AG08395 (cell line): ENCODE results near the gene WDR89.
"Not testable (repeated sequence)": the region's sequence is repeated elsewhere in the genome, so short reads cannot be mapped to it uniquely, and the experiment has no call there.

Source experiments
- DNase-seq: peaks from one replicate; pipeline ENCODE4 v3.0.0; 2012; ENCODE audit warnings: mixed read lengths, low spot score

Gene WDR89

DNA sequence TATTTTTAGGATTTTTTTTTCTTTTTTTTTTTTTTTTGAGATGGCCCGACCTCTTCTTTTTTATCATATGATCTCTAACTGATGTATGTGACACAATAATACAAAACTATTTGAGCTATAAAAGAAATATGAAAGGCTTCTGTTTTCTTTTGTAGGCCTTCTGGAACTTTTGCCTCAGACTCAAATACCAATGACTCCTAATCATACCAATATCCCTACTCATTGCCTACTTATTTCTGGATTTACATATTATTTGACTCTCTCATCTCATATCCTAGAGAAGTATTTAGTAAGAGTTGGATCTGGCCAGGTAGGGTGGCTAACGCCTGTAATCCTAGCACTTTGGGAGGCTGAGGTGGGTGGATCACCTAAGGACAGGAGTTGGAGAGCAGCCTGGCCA lies 12.7 kb upstream of the WDR89 start:
- DNase-seq = peak; percentile 45

DNA sequence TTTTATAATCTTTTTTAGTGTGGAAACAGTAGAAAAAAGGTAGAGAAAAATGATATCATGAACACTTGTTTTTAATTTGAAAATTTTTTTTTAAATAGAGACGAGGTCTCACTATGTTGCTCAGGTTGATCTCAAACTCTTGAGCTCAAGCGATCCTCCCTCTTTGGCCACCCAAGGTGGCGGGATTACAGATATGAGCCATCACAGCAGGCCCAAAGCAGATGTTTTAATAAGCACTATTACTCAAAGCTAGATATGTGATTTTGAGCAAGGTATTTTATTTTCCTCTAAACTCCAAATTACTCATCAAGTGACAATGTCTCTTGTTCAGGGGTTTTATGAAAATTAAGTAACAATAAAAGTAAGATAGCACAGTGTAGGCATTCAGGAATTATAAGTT lies 10.7 kb upstream of the WDR89 start:
- no peak for DNase-seq

DNA sequence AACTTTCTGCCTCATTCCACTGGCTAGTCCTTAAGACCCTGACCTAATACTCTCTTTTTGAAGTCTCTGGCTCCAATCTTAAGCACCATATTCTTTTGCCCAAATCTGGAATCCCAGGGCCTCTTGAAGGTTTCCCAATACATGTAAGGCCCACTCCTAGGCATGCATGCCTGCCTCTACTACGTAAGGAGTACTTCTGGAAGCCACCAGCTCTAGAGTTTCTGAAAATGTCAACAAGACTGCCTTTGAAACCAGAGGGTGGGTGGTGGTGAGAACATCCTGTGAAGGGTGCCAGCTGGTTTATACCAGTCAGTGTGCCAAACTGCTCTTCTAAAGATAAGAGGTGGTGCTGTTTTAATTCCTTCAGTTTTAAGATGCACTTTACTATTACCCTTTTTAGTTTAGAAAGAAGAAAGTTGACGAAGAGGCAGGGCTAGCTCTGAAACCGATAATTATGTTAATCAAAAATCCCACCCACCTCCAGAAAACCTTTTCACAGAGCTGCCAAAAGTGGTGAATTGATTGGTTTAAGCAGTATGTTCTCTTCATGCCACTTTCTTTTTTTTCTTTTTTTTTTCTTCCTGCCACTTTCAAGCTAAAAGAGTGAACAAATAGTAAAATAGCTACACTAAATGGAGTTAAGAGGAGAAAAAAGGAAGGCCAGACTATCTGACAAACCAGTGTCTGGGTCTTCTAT lies 8.7 kb upstream of the WDR89 start:
- DNase-seq = no peak

DNA sequence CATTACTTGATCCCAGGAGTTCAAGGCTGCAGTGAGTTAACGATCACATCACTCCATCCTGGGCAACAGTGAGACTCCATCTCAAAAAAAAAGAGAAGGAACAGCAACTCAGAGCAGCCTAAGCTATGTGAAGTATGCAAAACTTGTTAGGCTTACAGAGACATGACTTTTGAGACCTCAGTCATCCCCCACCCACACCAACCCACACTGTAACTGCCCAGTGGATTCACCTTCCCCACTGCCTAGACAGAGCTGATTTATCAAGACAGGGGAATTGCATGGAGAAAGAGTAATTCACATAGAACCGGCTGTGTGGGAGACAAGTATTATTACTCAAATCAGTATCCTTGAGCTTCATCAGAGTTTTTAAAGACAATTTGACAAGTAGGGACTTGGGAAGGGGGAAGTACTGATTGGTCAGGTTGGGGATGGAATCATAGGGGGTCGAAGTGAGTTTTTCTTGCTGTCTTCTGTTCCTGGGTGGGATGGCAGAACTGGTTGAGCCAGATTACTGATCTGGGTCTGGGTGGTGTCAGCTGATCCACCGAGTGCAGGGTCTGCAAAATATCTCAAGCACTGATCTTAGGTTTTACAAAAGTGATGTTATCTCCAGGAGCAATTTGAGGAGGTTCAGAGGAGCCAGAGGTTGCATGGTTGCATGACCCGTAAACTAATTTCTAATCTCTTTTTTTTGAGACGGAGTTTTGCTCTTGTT lies 6.2 kb upstream of the WDR89 start:
- no peak for DNase-seq

DNA sequence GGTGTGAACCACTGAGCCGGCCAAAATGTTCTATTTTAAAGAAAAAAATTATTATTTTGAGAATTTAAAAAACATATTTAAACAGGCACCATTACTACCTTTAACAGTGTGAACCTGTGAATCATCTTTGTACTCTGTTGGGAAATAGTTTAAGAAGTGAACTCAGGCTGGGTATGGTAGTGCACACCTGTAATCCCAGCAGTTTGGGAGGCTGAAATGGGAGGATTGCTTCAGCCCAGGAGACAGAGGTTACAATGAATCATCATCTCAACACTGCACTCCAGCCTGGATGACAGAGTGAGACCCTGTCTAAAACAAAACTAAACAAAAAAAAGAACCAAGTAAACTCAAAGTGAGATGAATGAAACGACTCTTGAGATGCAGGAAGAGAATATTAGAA lies 3.1 kb upstream of the WDR89 start:
- DNase-seq = no peak

DNA sequence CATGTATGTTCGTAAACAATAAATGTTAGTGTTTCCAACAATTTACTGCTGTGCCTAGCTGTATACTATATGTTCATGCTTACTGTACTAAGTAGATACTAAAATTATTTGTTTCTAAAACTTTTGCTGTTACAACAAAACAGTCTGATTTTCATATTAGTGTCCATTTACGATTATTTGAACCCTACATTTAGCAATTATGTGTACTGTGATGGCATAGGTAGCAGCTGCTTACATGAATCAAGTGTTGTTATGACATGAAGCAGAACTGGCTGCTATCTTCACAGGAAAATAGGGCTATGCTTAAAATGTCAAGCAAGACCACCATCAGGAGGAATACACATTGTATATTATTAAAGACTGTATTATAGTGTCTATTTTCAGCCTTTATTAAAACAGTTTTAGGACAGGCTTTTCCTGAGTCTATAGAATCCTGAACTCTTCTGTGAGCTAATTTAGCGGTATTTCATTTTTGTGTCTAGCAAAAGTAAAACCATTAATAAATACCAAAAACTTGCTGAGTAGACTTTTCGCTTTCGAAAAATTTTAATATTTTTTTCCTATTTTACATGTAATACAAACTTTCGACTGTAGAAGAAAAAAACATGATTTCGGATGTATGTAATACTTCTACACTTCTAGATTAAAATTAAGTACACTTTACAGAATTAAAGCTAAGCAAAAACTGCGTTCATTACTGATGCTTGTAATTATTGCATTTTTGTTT lies 1.1 kb upstream of the WDR89 start:
- no peak for DNase-seq

DNA sequence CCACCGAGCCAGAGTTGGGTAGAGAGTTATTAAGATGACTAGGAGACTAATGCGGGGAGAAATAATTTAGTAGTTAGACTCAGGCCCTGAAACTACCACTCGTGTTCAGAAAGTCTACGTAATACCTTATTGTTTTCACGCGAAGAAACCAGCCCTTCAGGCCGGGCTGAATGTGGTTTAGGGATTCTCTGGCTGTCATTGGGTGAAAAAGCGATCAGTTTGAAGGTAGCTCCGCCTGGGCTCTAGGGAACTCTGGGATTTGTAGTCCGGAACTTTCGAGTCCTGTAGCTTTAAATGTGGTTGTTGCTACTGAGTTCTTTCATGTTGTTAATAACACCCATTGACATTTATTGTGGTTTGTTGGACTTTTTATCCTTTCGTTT lies 549 bp upstream of the WDR89 start:
- DNase-seq = peak; percentile 95

DNA sequence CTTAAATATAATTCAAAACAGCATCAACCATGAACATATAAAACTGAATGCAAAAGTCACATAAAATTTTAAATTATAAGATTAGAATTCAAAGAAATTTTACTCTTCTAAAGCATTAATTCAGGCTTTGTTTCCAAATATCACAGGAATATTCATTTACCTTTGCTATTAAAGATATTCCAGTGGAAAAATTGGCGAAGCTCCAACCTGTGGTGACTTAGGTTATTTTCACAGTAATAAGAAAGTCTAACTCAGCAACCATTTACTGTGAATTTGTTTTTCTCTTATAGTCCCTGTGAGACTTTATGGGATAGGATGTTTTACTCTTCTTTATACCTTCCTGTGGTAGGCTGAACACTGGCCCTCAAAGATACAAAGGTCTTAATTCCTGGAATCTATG lies 3.2 kb downstream of the WDR89 start:
- no peak for DNase-seq

DNA sequence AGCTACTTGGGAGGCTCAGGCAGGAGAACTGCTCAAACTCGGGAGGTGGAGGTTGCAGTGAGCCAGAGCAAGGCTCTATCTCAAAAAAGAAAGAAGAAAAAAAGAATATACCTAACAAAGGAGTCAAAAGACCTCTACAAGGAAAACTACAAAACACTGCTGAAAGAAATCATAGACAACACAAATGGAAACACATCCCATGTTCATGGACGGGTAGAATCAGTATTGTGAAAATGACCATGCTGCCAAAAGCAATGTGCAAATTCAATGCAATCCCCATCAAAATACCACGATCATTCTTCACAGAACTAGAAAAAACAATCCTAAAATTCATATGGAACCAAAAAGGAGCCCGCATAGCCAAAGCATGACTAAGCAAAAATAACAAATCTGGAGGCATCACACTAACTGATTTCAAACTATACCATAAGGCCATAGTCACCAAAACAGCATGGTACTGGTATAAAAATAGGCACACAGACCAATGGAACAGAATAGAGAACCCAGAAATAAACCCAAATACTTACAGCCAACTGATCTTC lies 5.5 kb downstream of the WDR89 start:
- not testable (repeated sequence) for DNase-seq

DNA sequence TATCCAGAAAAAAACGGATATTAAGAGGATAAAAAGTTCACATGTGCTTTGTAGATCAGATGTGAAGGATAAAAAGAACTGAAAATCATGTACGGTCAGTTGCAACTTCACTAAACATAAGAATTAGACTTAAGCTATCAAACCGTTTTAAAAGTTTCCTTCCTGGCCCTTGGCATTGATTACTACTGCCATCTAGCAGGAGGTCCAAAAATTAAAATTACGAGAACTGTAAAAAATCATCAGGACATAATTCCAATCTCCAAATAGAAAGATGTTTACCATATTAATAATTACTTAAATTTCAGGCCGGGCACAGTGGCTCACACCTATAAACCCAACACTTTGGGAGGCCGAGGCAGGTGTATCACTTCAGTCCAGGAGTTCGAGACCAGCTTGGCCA lies 7.9 kb downstream of the WDR89 start:
- DNase-seq = no peak

DNA sequence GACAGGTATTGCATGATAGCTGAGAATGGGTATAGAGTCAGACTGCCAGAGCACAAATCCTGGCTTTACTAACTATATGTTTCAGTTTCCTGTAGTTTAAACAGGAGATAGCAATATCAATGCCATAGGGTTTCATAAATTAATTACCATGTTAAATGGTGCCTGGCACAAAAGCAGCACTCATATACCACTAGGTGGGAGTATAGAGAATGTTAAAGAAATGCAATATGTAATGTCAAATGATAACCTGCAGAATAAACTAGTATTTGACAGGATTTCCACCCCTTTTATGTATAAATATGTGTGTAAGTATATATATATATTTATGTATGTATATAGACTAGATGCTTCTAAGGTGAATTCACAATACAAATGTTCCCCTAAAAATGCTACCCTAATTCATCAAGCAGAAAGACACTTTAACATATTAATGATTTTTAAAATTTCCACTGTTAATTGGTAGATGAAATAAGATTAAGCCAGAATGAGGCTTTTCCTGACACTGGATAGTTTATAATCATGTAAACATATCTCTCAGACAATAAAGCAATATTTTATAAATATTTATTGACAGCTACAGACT lies 8.6 kb downstream of the WDR89 start:
- peak; percentile 47 for DNase-seq

DNA sequence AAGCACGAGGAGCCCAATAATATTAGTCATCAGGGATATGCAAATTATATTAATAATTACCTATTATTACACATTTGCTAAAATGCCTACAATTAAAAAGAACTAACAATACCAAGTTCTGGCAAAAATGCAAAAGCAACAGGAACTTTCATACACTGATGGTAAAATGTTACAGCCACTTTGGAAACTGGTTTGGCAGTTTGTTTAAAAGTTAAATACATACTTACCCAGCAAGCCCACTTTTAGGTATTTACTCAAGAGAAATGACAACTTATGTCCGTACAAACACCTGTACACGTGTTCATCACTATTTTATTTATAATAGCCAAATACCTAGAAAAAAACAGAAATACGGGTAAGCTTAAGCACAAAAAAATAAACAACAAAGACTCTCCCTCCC lies 17.0 kb downstream of the WDR89 start:
- no peak for DNase-seq

DNA sequence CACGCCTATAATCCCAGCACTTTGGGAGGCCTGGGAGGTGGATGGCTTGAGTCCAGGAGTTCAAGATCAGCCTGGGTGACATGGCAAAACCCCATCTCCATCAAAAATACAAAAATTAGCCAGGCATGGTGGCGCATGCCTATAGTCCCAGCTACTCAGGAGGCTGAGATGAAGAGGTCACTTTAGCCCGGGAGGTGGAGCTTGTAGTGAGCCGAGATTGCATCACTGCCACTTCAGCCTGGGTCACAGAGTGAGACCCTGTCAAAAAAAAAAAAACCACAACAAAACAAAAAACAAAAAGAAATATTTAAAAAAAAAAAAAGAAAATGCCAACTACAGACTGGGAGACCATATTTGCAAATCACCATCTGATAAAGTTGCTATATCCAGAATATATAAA lies 17.5 kb downstream of the WDR89 start:
- no peak for DNase-seq

DNA sequence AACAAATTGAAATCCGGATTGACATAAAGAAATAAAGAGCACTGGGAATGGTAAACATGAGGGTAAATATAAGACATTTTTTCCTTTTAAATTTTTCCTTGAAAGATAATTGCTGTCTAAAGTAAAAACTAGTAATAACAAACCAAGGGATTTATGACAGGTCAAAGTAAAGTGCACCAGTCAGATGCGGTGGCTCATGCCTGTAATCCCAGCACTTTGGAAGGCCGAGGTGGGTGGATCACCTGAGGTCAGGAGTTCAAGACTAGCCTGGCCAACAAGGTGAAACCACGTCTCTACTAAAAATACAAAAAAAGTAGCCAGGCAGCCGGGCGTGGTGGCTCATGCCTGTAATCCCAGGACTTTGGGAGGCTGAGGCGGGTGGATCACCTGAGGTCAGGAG lies 19.7 kb downstream of the WDR89 start:
- DNase-seq = not testable (repeated sequence)

DNA sequence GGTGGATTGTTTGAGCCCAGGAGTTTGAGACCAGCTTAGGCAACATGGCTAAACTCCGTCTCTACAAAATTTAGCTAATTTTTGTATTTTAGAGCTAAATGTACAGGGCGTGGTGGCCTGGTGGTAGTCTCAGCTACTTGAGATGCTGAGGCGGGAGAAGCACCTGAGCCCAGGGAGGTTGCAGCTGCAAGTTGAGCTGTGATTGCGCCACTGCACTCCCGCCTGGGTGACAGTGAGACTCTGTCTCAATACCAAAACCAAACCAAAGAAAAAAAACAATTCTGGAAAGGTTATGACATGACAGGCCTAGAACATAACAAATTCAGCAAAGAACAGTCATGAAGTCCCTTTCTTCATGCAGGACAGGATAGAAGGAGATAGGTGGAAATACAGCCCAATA lies 25.7 kb downstream of the WDR89 start:
- DNase-seq = no peak

DNA sequence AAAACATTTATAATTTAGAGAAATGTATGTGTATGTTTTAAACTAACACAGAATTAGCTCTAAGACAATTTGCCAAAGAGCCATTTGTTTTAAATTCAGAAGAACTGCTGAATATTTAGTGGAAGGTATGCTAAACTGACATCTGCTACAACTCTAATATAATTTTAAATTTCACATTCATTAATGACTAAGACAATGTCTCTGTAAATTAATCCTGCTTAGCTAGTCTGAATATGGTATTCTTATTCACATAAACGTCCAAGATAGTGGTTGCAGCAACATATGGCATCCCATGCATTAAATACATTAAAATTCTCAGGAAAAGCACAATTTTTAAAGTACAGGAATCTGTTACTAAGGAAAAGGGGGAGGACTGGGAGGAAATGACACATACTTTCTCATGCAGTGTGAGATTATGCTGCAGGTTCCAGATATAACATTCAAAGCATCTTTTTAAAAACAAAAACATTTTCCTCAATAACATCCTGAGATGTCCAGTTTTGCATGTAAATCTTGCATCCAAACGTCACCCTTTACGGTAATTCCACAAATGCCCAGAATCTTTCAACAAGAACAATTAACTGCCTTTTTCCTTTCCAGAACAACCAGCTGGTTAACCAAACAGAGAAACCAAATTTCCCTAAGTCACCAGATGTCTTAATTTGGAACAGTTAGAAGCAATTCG lies 26.9 kb downstream of the WDR89 start:
- DNase-seq = peak; percentile 19

DNA sequence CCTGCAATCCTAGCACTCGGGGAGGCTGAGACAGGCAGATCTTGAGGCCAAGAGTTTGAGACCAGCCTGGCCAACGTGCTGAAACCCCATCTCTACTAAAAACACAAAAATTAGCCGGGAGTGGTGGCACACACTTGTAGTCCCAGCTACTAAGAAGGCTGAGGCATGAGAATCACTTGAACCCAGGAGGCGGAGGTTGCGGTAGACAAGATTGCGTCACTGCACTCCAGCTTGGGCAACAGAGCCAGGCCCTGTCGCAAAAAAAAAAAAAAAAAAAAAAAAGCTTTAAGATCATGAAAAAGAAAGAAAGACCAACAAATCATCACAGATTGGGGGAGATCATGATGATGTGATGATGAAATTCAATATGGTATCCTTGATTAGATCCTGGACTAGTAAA lies 30.6 kb downstream of the WDR89 start:
- DNase-seq = no peak

DNA sequence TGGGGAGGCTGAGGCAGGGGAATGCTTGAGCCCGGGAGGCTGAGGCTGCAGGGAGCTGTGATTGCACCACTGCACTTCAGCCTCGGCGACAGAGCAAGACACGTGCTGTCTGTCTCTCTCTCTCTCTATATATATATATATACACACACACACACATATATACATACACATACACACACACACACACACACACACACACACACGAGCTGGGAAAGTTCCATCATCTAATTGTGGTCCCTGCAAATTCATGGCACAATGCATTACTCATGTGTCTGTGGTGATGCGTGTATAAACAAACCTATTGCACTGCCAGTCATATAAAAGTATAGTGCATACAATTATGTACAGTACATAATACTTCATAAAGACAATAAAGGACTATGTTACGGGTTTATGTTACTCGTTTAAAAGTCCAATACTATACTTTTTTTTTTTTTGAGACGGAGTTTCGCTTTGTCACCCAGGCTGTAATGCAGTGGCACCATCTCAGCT lies 36.6 kb downstream of the WDR89 start:
- no peak for DNase-seq

DNA sequence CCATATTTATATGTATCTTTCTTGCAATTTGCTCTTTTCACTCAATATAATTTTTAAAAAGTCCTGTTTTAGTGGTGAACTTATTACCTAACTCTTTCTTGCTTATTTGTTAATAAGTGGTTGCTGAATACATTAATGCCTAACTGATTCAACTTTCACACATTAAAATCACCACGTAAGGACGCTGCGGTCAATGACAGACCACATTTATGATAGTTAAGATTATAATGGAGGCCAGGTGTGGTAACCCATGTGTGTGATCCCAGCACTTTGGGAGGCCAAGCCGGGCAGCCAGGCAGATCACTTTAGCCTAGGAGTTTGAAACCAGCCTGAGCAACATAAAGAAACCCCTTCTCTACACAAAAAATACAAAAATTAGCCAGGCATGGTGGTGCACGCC lies 37.0 kb downstream of the WDR89 start:
- no peak for DNase-seq

DNA sequence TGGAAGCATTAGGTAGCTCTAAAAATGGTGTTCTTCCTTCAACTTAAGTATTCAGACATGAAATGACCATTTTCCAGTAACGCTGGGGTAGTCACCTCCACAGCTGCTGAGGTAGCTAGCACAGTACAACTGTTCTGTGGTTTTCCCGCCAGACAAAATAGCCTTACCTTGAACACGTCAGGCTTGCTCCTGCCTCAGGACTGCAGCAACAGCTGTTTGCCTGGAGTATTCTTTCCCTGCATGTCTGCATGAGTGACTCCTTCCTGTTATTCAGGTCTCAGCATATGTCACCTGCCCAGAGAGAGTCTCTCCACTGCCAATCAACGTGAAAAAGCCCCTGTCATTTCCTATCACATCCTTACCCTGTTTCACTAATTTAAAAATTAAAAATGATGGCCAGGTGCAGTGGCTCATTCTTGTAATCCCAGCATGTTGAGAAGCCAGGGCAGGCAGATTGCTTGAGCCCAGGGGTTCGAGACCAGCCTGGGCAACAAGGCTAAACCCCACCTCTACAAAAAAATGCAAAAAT lies 37.9 kb downstream of the WDR89 start:
- DNase-seq = no peak

DNA sequence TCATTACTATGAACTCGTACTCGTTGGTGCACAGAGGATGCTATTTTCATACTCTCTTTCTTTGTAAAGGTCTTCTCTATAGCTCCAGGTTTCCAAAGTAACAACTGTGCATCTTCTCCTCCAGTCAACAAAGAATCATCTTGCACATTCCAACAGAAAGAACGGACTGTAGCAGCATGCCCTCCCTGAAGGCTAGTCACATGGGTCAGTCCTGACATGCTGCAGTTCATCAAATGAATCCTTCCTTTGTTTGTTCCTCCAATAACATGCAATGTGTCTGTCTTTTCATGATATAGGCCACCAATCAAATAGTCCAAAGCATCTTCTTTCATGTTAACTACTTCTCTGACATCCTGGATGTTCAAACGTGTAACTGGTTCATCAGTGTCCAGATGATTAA lies 42.9 kb downstream of the WDR89 start:
- DNase-seq = no peak
